Osteoblast (primary cell): ENCODE results near the gene CELF2. TPM values are rescaled to one million over a fixed set of nuclear protein-coding genes. Genes with fewer than 3 reads are reported as not detected.

Source experiments
- DNase-seq: peaks from one replicate; pipeline ENCODE4 v3.0.0; 2011; ENCODE audit warnings: low spot score, mixed read lengths; ENCODE audit not compliant: insufficient read length; ENCODE audit errors: missing footprints
- H2AFZ ChIP-seq: 2 replicates; pipeline ENCODE4 v1.6.0; 2011; ENCODE audit warnings: mild to moderate bottlenecking, low read length
- H3K27ac ChIP-seq: 2 replicates; pipeline ENCODE4 v1.5.1; 2011; ENCODE audit warnings: mild to moderate bottlenecking, low read depth, low read length, moderate library complexity
- H3K27me3 ChIP-seq: 2 replicates; pipeline ENCODE4 v1.6.0; 2012; ENCODE audit warnings: mild to moderate bottlenecking, control low read depth, inconsistent platforms, low read length, moderate library complexity; ENCODE audit not compliant: insufficient read depth
- H3K36me3 ChIP-seq: 2 replicates; pipeline ENCODE4 v1.5.1; 2011; ENCODE audit warnings: mild to moderate bottlenecking, low read length, control low read depth, moderate library complexity; ENCODE audit not compliant: insufficient read depth
- H3K4me1 ChIP-seq: 2 replicates; pipeline ENCODE4 v1.5.1; 2011; ENCODE audit warnings: mild to moderate bottlenecking, low read length, control low read depth, moderate library complexity; ENCODE audit not compliant: insufficient read depth
- H3K4me2 ChIP-seq: 2 replicates; pipeline ENCODE4 v1.6.0; 2011; ENCODE audit warnings: mild to moderate bottlenecking, low read length; ENCODE audit not compliant: insufficient read depth
- H3K4me3 ChIP-seq: fragments of 200-600 bp; sonication (generic); 3 replicates; pipeline ENCODE4 v1.5.1; 2012; ENCODE audit warnings: mild to moderate bottlenecking, low read length, inconsistent platforms; ENCODE audit not compliant: insufficient read depth
- H3K79me2 ChIP-seq: 2 replicates; pipeline ENCODE4 v1.6.0; 2012; ENCODE audit warnings: mild to moderate bottlenecking, low read length, control low read depth, inconsistent platforms; ENCODE audit not compliant: insufficient read depth
- H3K9me3 ChIP-seq: 2 replicates; pipeline ENCODE4 v1.5.1; 2011; ENCODE audit warnings: low read depth, low read length, control low read depth
- H4K20me1 ChIP-seq: 2 replicates; pipeline ENCODE4 v1.6.0; 2012; ENCODE audit warnings: mild to moderate bottlenecking, low read length, control low read depth; ENCODE audit not compliant: insufficient read depth
- total RNA-seq: library from RNA; depleted of rRNA; stranded (reverse); fragments of >200 nt; gene quantifications from 2 replicates; pipeline ENCODE4 v1.2.3, GENCODE V29; 2012
- TF ChIP-seq, protein P1 (sequence below): IDR thresholded peaks from 2 replicates; pipeline ENCODE4 v1.5.1; 2011; ENCODE audit warnings: mild to moderate bottlenecking, low read depth, low read length, moderate library complexity; ENCODE audit errors: extremely low read depth

Gene CELF2
- total RNA-seq, 1 donor, result 7.6 TPM

DNA sequence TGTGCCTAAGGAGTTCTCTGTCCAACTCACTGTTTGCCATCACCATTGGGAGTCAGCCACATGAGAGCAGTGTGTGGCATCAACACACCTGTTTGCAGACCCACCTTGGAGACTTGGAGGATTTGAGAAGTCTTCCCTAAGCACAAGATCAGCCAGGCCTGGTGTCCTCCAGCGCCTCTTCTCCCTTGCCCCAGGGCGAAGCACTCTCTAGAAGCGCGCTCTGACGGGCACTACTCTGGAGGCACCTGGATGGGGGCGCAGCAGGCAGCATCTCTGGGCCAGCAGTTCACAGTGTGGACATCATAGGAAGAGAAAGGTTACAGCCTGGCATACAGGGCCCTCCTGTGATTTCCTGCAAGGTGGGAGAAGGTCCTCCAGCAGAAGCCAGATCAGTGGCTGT is 289.3 kb downstream of the CELF2 start:
- DNase-seq, result no peak
- no peaks in the 10 kb centered on the region for H3K36me3 ChIP-seq
- H3K4me3 ChIP-seq, result no peak overlapping the region
- H3K4me2 ChIP-seq, result no peak overlapping the region
- TF ChIP-seq, protein P1, sequence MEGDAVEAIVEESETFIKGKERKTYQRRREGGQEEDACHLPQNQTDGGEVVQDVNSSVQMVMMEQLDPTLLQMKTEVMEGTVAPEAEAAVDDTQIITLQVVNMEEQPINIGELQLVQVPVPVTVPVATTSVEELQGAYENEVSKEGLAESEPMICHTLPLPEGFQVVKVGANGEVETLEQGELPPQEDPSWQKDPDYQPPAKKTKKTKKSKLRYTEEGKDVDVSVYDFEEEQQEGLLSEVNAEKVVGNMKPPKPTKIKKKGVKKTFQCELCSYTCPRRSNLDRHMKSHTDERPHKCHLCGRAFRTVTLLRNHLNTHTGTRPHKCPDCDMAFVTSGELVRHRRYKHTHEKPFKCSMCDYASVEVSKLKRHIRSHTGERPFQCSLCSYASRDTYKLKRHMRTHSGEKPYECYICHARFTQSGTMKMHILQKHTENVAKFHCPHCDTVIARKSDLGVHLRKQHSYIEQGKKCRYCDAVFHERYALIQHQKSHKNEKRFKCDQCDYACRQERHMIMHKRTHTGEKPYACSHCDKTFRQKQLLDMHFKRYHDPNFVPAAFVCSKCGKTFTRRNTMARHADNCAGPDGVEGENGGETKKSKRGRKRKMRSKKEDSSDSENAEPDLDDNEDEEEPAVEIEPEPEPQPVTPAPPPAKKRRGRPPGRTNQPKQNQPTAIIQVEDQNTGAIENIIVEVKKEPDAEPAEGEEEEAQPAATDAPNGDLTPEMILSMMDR, result no peak
- H4K20me1 ChIP-seq, result no peaks in the 10 kb centered on the region
- H3K27ac ChIP-seq, result no peak overlapping the region
- H3K79me2 ChIP-seq, result no peaks in the 10 kb centered on the region
- peaks cover 6% of the 10 kb centered on the region for H3K9me3 ChIP-seq
- H3K27me3 ChIP-seq, result no peaks in the 10 kb centered on the region
- H2AFZ ChIP-seq, result no peak overlapping the region
- H3K4me1 ChIP-seq, result no peaks in the 10 kb centered on the region

DNA sequence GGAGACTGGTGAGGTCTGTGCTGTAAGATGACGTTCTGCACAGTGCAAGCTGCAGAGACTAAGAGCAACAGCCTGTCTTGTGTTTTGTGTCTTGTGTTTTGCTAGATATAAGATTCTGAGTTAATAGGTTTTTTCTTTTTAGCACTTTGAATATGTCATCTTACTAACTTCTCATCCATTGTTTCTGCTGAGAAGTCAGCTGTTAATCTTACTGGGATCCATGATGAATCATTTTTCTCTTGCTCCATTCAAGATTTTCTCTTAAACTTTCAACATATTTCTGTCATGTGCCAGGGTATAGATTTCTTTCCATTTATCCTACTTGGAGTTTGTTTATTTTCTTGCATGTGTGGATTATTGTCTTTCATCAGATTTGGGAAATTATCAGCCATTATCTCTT is 290.3 kb downstream of the CELF2 start:
- Histone ChIP-seq H3K9me3 (peaks cover 6% of the 10 kb centered on the region), H3K27me3 (no peaks in the 10 kb centered on the region), H3K36me3 (no peaks in the 10 kb centered on the region), H4K20me1 (no peaks in the 10 kb centered on the region), H3K27ac (no peak overlapping the region), H3K4me1 (no peaks in the 10 kb centered on the region), H3K79me2 (no peaks in the 10 kb centered on the region), H2AFZ (no peak overlapping the region), H3K4me2 (no peak overlapping the region), H3K4me3 (no peak overlapping the region)
- TF ChIP-seq, protein P1, result no peak
- DNase-seq, result no peak

DNA sequence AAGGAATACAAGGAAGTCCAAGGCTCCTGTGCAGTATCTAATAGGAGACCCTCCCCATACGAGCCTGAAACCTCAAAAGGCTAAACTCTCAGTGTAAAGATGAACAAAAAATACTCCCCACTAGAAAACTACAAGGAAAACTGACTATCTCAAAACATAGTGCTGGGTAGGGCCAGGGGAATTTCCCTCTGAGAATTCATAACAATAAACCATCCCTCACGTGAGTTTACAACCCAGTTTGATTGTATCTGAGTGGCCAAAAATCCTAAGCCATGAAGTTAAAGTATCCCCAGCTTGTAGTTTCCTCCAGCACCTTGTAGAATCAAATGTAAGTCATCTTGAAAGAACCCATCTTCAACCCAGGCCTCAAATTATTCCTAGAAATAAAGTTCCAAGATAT is 293.4 kb downstream of the CELF2 start:
- H3K4me2 ChIP-seq, result no peak overlapping the region
- no peak for DNase-seq
- TF ChIP-seq, protein P1, result no peak
- no peaks in the 10 kb centered on the region for H3K36me3 ChIP-seq
- H3K9me3 ChIP-seq, result peaks cover 6% of the 10 kb centered on the region
- H3K27me3 ChIP-seq, result no peaks in the 10 kb centered on the region
- H3K79me2 ChIP-seq, result no peaks in the 10 kb centered on the region
- no peaks in the 10 kb centered on the region for H3K4me1 ChIP-seq
- H3K4me3 ChIP-seq, result no peak overlapping the region
- H4K20me1 ChIP-seq, result no peaks in the 10 kb centered on the region
- no peak overlapping the region for H3K27ac ChIP-seq
- no peak overlapping the region for H2AFZ ChIP-seq

DNA sequence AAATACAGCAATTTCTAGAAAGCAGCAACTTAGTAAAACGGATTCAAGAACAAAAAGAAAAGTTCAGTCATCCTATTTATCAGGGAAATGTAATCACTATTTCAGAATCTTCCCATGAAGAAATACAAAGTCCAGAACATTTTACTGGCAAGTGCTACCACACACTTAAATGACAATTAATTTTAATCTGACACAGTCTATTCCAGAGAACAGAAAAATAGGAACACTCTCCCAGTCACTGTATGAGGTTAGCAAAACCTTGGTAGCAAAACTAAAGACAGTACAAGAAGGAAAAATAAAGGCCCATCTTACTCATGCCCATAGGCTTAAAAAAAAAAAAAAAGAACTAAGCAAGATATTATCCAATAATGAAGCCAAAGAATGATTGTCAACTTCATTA is 295.8 kb downstream of the CELF2 start:
- Histone ChIP-seq H3K27ac (no peak overlapping the region), H3K4me3 (no peak overlapping the region), H3K79me2 (no peaks in the 10 kb centered on the region), H3K36me3 (no peaks in the 10 kb centered on the region), H3K4me1 (no peaks in the 10 kb centered on the region), H4K20me1 (no peaks in the 10 kb centered on the region), H2AFZ (no peak overlapping the region), H3K9me3 (peaks cover 3% of the 10 kb centered on the region), H3K27me3 (no peaks in the 10 kb centered on the region), H3K4me2 (no peak overlapping the region)
- DNase-seq, result no peak
- TF ChIP-seq, protein P1, result no peak
